ENCODE data around the gene DNER.
"Not testable (repeated sequence)": the region's sequence is repeated elsewhere in the genome, so short reads cannot be mapped to it uniquely, and the experiment has no call there.

The DNER gene

GRCh38 chr2:229523663-229524062 lies 190.7 kb downstream of the DNER start:
- TF ChIP-seq, protein P1, sequence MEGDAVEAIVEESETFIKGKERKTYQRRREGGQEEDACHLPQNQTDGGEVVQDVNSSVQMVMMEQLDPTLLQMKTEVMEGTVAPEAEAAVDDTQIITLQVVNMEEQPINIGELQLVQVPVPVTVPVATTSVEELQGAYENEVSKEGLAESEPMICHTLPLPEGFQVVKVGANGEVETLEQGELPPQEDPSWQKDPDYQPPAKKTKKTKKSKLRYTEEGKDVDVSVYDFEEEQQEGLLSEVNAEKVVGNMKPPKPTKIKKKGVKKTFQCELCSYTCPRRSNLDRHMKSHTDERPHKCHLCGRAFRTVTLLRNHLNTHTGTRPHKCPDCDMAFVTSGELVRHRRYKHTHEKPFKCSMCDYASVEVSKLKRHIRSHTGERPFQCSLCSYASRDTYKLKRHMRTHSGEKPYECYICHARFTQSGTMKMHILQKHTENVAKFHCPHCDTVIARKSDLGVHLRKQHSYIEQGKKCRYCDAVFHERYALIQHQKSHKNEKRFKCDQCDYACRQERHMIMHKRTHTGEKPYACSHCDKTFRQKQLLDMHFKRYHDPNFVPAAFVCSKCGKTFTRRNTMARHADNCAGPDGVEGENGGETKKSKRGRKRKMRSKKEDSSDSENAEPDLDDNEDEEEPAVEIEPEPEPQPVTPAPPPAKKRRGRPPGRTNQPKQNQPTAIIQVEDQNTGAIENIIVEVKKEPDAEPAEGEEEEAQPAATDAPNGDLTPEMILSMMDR (IDR thresholded peaks at IDR 0.05; ENCODE audit: low read depth, low read length) = no peak
- no peak overlapping the region for H3K4me3 ChIP-seq (ENCODE audit: low read depth, low read length)

DNA sequence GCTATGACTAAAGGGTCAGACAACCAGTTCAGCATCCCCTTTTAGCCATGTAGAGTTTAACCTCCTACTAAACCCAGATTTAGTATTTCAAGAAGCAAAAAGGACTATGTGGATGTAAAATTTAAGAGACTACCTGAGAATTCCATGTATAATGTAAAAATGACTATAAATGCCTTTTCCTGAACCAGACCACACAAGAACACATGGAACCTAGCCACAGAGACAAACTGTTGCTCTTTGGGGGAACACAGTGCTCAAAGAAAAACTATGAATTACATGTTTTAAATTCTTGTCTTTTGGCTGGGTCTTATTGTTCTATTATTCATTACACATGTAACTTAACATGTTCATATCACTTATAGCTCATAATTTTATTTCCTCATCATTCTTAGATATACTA lies 192.8 kb downstream of the DNER start:
- H3K4me3 ChIP-seq (ENCODE audit: low read depth, low read length) = no peak overlapping the region
- TF ChIP-seq, protein P1 (IDR thresholded peaks at IDR 0.05; ENCODE audit: low read depth, low read length) = no peak

GRCh38 chr2:229520691-229521096 lies 193.7 kb downstream of the DNER start:
- TF ChIP-seq, protein P1 (IDR thresholded peaks at IDR 0.05; ENCODE audit: low read depth, low read length) = no peak
- H3K4me3 ChIP-seq (ENCODE audit: low read depth, low read length) = no peak overlapping the region

DNA sequence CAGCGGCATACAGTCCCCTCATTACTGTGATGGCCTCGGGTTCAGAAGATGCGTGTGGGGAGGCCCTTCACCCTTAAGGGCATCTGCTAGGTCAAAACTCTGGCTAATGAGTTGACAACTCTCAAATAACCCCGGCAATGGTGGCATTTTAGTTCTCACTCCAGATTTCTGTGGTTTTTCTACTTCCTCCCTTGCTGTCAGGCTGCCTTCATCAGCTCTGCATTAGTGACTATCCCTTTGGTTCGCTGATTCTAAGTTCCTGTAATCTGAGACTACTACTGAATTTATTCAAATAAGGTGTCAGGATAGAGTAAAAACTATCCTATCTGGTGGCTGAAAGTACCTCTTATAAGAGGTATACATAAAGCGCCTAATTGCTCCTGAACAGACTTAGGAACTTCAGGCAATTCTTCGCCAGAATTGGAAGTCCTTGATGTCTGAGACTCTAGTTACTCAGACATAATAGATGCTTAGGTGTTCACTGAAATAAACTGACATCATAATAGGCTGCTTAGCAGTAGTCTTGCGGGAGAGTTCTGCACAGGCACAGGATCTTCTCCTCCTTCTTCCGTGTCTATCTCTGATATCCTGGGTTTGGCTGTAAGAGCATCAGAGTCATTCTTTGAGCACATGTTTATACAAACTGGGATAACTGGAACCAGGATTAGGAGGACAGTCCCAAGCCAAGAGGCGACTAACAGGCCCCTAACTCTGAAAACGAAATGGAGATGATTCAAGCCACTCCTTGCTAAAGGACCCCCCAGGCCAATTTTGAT lies 194.5 kb downstream of the DNER start:
- TF ChIP-seq, protein P1 (IDR thresholded peaks at IDR 0.05; ENCODE audit: low read depth, low read length) = no peak
- H3K4me3 ChIP-seq (ENCODE audit: low read depth, low read length) = no peak overlapping the region

GRCh38 chr2:229514273-229514895 lies 200.0 kb downstream of the DNER start:
- no peak overlapping the region for H3K4me3 ChIP-seq (ENCODE audit: low read depth, low read length)
- TF ChIP-seq, protein P1 (IDR thresholded peaks at IDR 0.05; ENCODE audit: low read depth, low read length) = no peak

DNA sequence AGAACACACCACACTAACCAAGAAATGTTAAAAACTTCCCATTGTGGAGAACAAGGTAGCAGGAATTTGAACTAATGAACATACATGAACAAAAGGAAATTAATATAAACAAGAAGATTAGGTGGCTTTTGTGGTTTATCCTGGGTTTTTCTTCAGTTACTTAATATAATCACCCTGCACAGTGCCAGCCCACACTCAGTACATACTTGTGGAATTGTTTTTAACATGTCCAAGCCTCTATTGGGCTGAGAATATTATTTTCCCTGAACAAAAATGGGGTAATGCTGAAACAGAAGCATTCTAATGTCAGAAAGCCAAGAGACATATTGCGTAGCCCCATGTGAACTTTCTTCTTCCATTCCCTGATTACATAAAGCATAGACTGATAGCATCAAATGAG lies 202.8 kb downstream of the DNER start:
- TF ChIP-seq, protein P1 (IDR thresholded peaks at IDR 0.05; ENCODE audit: low read depth, low read length) = no peak
- H3K4me3 ChIP-seq (ENCODE audit: low read depth, low read length) = no peak overlapping the region

GRCh38 chr2:229506699-229507098 lies 207.7 kb downstream of the DNER start:
- not testable (repeated sequence) for H3K4me3 ChIP-seq (ENCODE audit: low read depth, low read length)

All from WI38 (cell line).